ENCODE data around the gene VPS52. TPM values are rescaled to one million over a fixed set of nuclear protein-coding genes. Genes with fewer than 3 reads are reported as not detected.

Gene VPS52
- total RNA-seq, 4 donors from 2014 or later, result 34.1 to 45.5 (median 39.8) TPM

DNA sequence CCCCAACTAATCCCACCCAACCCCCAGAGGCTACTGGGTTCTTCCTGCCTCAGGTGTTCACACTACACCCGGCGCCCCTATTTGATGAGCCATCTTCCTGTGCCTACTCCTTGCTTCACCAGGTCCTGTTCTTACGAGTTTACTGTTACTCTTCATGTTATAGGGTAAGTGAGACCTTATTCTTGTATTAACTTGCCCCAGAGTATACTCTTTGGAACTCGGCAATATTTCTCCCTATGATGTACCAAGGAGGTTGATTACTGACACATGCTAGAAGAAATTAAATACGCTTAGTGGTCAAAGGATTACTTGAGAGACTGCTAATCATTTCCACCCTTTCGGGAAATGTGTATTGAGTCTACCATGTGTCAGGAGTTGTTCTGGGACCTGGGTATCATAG, 54.4 kb downstream of the VPS52 start:
- Histone ChIP-seq H3K9me3 (no peaks in the 10 kb centered on the region), H3K4me1 (peaks cover 7 to 21% (median 18%) of the 10 kb centered on the region in 3 donors), H3K27me3 (peaks cover 0 to 42% (median 0%) of the 10 kb centered on the region in 4 donors), H3K4me3 (no peak overlapping the region), H3K36me3 (peaks cover 0 to under 1% (median 0%) of the 10 kb centered on the region in 3 donors), H3K27ac (no peak overlapping the region)
- 50 to 56% methylated on average over 6 of the region's 6 CpGs for WGBS, 2 donors
- intact Hi-C loops (cut with DNase I), result no loop called here
- no peak for TF ChIP-seq CTCF (IDR thresholded peaks at IDR 0.05)
- TF ChIP-seq POLR2A (IDR thresholded peaks at IDR 0.05), result no peak
- no peak for DNase-seq

- 86 to 100% methylated on average over 2 of the region's 4 CpGs for WGBS, 2 donors
- no peak for DNase-seq
- Histone ChIP-seq H3K27ac (no peak overlapping the region), H3K4me3 (no peak overlapping the region), H3K9me3 (no peaks in the 10 kb centered on the region), H3K36me3 (peaks cover 0 to 11% (median 4%) of the 10 kb centered on the region in 3 donors), H3K4me1 (peaks cover 7 to 23% (median 18%) of the 10 kb centered on the region in 3 donors), H3K27me3 (peaks cover 0 to 32% (median 0%) of the 10 kb centered on the region in 4 donors)
- TF ChIP-seq POLR2A (IDR thresholded peaks at IDR 0.05), result no peak
- intact Hi-C loops (cut with DNase I), result no loop called here
Measured at GRCh38 chr6:33216117-33216649, 55.5 kb downstream of the VPS52 start.

DNA sequence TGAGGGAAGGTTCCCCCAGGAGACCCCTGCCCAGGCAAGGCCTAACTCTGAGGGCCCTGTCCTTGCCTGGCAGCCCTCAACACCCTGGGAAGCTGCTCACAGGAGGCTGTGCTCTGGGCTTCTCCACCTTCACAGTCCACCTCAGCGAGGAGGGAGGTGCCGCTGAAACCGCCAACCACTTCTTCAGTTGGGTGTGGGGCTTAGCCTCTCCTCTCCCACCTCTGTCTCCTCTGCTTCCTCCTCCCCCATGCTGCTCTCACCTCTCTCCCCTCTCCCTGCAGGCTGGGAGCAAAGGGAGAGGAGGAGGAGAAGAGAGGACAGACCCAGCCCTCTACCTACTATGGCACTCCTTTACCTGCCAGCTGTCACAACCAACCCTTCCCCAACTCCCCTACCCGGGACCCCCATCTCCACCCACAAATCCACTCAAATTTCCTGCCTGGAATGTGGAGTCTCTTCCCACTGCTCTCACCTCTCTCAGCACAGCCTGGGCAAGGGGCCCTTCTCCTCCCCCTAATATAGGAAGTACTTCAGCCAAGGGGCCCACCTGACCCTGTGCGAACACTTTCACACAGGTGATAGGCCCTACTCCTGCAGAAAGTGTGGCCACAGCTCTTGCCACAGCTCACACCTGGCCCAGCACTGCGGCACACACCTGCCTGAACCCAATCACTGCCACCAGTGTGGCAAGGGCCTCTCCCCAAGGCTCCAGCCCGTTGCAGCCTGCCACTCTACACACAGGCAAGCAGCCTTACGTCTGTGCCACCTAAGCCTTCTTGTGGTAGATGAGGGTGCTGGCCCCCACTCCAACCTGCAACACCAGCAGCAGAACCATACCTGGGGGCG, 56.2 kb downstream of the VPS52 start:
- 70 to 83% methylated on average over 6 to 7 of the region's 9 CpGs for WGBS, 2 donors
- Histone ChIP-seq H3K4me3 (no peak overlapping the region), H3K9me3 (no peaks in the 10 kb centered on the region), H3K27me3 (peaks cover 0 to 25% (median 0%) of the 10 kb centered on the region in 4 donors), H3K4me1 (peaks cover 7 to 23% (median 18%) of the 10 kb centered on the region in 3 donors), H3K36me3 (peaks cover 0 to 18% (median 4%) of the 10 kb centered on the region in 3 donors), H3K27ac (no peak overlapping the region)
- TF ChIP-seq CTCF (IDR thresholded peaks at IDR 0.05) (no peak), POLR2A (IDR thresholded peaks at IDR 0.05) (no peak)
- intact Hi-C loops (cut with DNase I), result no loop called here
- no peak for DNase-seq

- H3K27ac ChIP-seq, result peak overlapping the region in 3 of 4 donors; percentile 15 to 50 (median 39)
- 20 to 31% methylated on average over 9 of the region's 9 CpGs for WGBS, 2 donors
- H3K4me3 ChIP-seq, result peak overlapping the region in 3 of 4 donors; percentile 39 to 65 (median 43)
- DNase-seq, result no peak
- no peaks in the 10 kb centered on the region for H3K9me3 ChIP-seq
- peaks cover 0 to 31% (median 4%) of the 10 kb centered on the region in 3 donors for H3K36me3 ChIP-seq
- peaks cover 0 to 17% (median 0%) of the 10 kb centered on the region in 4 donors for H3K27me3 ChIP-seq
- intact Hi-C loops (cut with DNase I), result no loop called here
- peaks cover 8 to 35% (median 20%) of the 10 kb centered on the region in 3 donors for H3K4me1 ChIP-seq
- no peak for TF ChIP-seq CTCF (IDR thresholded peaks at IDR 0.05)
- no peak for TF ChIP-seq POLR2A (IDR thresholded peaks at IDR 0.05)
Measured at GRCh38 chr6:33213989-33214335, 57.7 kb downstream of the VPS52 start.

- peaks cover 0 to 31% (median 4%) of the 10 kb centered on the region in 3 donors for H3K36me3 ChIP-seq
- intact Hi-C loops (cut with DNase I), result no loop called here
- 2 to 3% methylated on average over 20 to 33 of the region's 43 CpGs for WGBS, 2 donors
- H3K27me3 ChIP-seq, result peaks cover 0 to 14% (median 0%) of the 10 kb centered on the region in 4 donors
- peaks cover 14 to 39% (median 22%) of the 10 kb centered on the region in 3 donors for H3K4me1 ChIP-seq
- no peak for DNase-seq
- no peaks in the 10 kb centered on the region for H3K9me3 ChIP-seq
- peak overlapping the region in 3 of 4 donors; percentile 15 to 50 (median 39) for H3K27ac ChIP-seq
- H3K4me3 ChIP-seq, result peak overlapping the region; percentile 6 to 65 (median 41)
- no peak for TF ChIP-seq POLR2A (IDR thresholded peaks at IDR 0.05)
- no peak for TF ChIP-seq CTCF (IDR thresholded peaks at IDR 0.05)
Measured at GRCh38 chr6:33213166-33213988, 58.3 kb downstream of the VPS52 start.
